BE2C (cell line): ENCODE measurements around the gene MAD2L1BP.
A peak's percentile ranks its signal among the peaks of the same experiment; 100 is the strongest.
"Not testable (repeated sequence)": the region's sequence is repeated elsewhere in the genome, so short reads cannot be mapped to it uniquely, and the experiment has no call there.

ENCODE experiments used
- DNase-seq: peaks from one replicate; pipeline ENCODE4 v3.0.0-alpha.2; 2020
- H3K27me3 ChIP-seq: fragments of 250-450 bp; sonication (Bioruptor Pico); 2 replicates; pipeline ENCODE4 v1.5.1; 2020; ENCODE audit warnings: mild to moderate bottlenecking
- H3K36me3 ChIP-seq: fragments of 250-450 bp; sonication (Bioruptor Pico); 2 replicates; pipeline ENCODE4 v1.5.1; 2020; ENCODE audit warnings: mild to moderate bottlenecking
- H3K4me1 ChIP-seq: fragments of 250-450 bp; sonication (Bioruptor Pico); 2 replicates; pipeline ENCODE4 v1.5.1; 2020
- H3K4me3 ChIP-seq: 2 replicates; pipeline ENCODE4 v1.5.1; 2011; ENCODE audit warnings: low read depth, low read length
- H3K9me3 ChIP-seq: fragments of 250-450 bp; sonication (Bioruptor Pico); 2 replicates; pipeline ENCODE4 v1.5.1; 2020
- TF ChIP-seq, protein P1 (sequence below): IDR thresholded peaks from 2 replicates; pipeline ENCODE4 v1.5.1; 2012; ENCODE audit warnings: mild to moderate bottlenecking, low read depth, low read length

Gene MAD2L1BP

DNA sequence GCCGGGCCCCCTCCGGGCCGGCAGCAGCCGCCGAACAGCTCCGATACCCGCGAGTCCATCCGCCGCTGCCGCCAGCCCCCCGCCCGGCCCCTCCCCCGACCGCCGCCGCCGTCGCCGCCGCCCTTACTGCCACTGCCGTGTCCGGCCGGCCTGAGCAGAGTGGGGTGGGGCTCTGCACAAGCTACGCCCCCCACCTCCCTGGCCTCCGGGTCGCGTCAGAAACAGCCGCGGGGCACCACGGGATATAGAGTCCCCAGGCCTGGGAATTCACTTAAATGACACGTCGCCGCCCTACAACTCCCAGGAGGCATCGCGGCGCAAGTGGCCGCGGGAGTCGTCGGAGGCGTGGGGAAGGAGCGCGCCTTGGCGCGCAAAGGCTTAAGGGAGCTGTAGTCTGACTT, 6.5 kb upstream of the MAD2L1BP start, which contains the start of gene GTPBP2:
GTPBP2 (minus strand) TSS at position 161 of the 401 bp plus-strand sequence; CDS start at position 59, 102 bp downstream.
- TF ChIP-seq, protein P1, sequence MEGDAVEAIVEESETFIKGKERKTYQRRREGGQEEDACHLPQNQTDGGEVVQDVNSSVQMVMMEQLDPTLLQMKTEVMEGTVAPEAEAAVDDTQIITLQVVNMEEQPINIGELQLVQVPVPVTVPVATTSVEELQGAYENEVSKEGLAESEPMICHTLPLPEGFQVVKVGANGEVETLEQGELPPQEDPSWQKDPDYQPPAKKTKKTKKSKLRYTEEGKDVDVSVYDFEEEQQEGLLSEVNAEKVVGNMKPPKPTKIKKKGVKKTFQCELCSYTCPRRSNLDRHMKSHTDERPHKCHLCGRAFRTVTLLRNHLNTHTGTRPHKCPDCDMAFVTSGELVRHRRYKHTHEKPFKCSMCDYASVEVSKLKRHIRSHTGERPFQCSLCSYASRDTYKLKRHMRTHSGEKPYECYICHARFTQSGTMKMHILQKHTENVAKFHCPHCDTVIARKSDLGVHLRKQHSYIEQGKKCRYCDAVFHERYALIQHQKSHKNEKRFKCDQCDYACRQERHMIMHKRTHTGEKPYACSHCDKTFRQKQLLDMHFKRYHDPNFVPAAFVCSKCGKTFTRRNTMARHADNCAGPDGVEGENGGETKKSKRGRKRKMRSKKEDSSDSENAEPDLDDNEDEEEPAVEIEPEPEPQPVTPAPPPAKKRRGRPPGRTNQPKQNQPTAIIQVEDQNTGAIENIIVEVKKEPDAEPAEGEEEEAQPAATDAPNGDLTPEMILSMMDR = no peak

DNA sequence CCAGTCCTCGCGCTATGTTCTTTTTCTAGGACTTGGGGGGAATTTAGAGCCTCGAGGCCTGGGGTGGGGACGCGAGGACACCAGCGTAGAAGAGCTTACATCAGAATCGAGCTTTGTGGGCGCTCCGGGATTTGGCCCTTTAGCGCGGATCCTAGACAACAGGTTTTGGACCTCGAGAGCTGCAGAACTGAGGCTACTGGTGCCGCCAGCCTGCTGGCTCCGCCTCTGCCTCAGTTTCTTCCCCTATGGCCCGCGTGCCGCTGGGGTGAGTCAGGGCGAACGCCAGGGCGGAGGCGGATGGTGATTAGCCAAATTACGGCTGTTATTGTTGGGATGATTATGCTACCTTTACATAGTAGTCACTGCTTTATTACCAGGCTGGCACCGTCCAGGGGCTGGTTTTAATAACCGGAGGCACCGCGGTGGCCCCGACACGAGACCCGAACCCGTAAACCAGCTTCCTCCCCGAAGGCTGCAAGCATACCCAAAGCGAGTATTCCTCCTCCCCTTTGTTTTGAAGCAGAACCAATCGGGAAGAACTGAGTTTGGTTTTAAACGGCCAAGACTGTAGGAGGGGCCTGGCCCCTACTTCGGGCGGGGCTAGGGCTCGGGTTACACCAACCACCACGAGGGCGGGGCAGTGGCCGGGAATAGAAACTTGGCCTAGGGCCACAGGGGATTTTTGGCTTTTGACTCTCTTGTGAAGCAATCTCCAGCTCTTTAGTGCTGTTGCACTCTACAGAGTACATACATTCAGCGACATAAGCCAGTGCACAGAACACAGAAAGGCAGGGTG, 5.9 kb upstream of the MAD2L1BP start:
- Histone ChIP-seq H3K27me3 (no peaks in the 10 kb centered on the region), H3K4me3 (peak overlapping the region; percentile 86), H3K9me3 (no peaks in the 10 kb centered on the region), H3K4me1 (peaks cover 11% of the 10 kb centered on the region; the same call in 1 of the 2 replicates), H3K36me3 (peaks cover 16% of the 10 kb centered on the region)
- DNase-seq = peak; percentile 95
- TF ChIP-seq, protein P1 = no peak

More for the DNA sequence above, 6.5 kb upstream of the MAD2L1BP start, which contains the start of gene GTPBP2:
- H3K4me3 ChIP-seq = peak within 1 kb of the TSS; percentile 96
- peaks cover 11% of the 10 kb centered on the region; the same call in 1 of the 2 replicates for H3K4me1 ChIP-seq
- no peaks in the 10 kb centered on the region for H3K9me3 ChIP-seq
- H3K27me3 ChIP-seq = no peaks in the 10 kb centered on the region
- peak; percentile 99 for DNase-seq
- peaks cover 21% of the 10 kb centered on the region for H3K36me3 ChIP-seq

DNA sequence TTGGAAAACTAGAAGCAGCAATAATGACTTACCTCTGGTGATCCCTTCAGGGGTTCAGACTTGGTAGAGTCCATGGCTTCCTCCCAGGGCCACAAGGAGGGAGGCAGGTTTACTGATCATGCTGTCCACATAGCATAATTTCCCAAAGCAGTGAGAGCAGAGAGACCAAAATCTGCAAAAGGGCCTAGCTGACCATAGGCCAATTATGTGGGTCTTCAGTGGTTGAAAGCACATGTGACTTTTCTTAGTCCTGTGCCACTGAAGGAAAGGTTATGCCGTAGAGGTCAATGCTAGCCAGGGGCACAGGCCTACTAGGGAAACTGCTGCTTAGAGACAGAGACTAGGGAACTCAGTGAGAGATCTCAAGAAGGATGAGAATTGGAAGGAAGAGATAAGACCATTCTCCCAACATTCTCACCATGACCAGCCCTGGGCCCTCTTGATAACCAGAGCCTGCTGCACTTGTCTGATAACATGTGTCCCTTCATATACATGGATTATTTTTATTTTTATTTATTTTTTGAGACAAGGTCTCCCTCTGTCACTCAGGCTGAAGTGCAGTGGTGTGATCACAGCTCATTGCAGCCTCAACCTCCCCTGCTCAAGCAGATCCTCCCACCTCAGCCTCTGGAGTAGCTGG, 4.5 kb upstream of the MAD2L1BP start:
- TF ChIP-seq, protein P1 = no peak
- Histone ChIP-seq H3K4me1 (peaks cover 19% of the 10 kb centered on the region), H3K4me3 (no peak overlapping the region), H3K27me3 (no peaks in the 10 kb centered on the region), H3K9me3 (no peaks in the 10 kb centered on the region), H3K36me3 (peaks cover 3% of the 10 kb centered on the region)
- DNase-seq = no peak

DNA sequence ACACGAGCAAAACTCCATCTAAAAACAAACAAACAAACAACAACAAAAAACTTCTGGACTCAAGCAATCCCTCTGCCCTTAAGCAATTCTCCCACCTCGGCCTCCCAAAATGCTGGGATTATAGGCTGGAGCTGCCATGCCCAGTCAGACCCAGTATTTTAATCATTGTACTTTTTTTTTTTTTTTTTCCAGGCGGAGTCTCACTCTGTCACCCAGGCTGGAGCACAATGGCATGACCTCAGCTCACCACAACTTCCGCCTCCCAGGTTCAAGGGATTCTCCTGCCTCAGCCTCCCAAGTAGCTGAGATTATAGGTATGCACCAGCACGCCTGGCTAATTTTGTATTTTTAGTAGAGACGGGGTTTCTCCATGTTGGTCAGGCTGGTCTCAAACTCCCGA, 2.6 kb upstream of the MAD2L1BP start:
- peaks cover 16% of the 10 kb centered on the region for H3K36me3 ChIP-seq
- not testable (repeated sequence) for DNase-seq, H3K9me3 ChIP-seq, H3K4me3 ChIP-seq, H3K4me1 ChIP-seq, H3K27me3 ChIP-seq

DNA sequence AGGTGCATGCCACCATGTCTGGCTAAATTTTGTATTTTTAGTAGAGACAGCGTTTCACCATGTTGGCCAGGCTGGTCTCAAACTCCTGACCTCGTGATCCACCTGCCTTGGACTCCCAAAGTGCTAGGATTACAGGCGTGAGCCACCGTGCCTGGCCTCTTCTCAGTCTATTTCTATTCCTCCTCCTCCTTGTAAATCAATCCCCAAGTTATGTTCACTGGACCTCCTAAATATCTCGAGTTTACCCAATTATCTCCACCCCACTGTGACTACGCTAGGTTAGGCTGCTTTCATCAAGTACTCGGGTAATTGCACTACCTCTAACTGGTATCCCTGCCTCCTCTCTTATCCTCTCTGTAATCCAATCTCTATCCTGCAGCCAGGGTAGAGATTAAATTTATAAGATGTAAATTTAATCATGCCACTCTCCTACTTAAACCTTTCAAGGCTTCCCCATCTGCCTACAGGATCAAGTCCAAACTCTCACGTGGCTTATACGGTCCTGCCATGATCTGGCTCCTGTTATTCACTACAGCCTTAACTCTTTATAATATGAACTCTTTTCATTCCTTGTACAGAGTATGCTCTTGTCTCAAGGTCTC, 837 bp upstream of the MAD2L1BP start:
- H3K27me3 ChIP-seq = no peaks in the 10 kb centered on the region
- H3K36me3 ChIP-seq = peaks cover 32% of the 10 kb centered on the region
- peaks cover 17% of the 10 kb centered on the region for H3K4me1 ChIP-seq
- H3K9me3 ChIP-seq = no peaks in the 10 kb centered on the region
- TF ChIP-seq, protein P1 = no peak
- H3K4me3 ChIP-seq = no peak overlapping the region
- DNase-seq = no peak

DNA sequence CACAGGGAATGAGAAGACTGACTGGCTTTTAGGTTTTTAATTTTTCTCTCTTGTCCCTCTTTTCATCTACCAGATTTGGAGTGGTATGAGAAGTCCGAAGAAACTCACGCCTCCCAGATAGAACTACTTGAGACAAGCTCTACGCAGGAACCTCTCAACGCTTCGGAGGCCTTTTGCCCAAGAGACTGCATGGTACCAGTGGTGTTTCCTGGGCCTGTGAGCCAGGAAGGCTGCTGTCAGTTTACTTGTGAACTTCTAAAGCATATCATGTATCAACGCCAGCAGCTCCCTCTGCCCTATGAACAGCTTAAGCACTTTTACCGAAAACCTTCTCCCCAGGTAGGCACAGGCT, 644 bp downstream of the MAD2L1BP start:
- DNase-seq = no peak
- H3K4me1 ChIP-seq = peaks cover 20% of the 10 kb centered on the region
- no peaks in the 10 kb centered on the region for H3K9me3 ChIP-seq
- TF ChIP-seq, protein P1 = no peak
- H3K36me3 ChIP-seq = peaks cover 41% of the 10 kb centered on the region
- H3K4me3 ChIP-seq = peak overlapping the region; percentile 99
- no peaks in the 10 kb centered on the region for H3K27me3 ChIP-seq
